Left colon (tissue), 2 donors: ENCODE results near the gene CHST9. TPM values are rescaled to one million over a fixed set of nuclear protein-coding genes. Genes with fewer than 3 reads are reported as not detected.
"Not testable (repeated sequence)": the region's sequence is repeated elsewhere in the genome, so short reads cannot be mapped to it uniquely, and the experiment has no call there.

Experiments used
- ATAC-seq: fragments of 200-7000 bp; cut with Tn5 transposase; one replicate; pipeline ENCODE4 v1.9.1; 2020; ENCODE audit warnings: mild to moderate bottlenecking, moderate library complexity
- DNase-seq, 2 donors: peaks; one replicate each; pipeline ENCODE4 v3.0.0-alpha.2; 2020
- intact Hi-C, 2 donors: fragments of 100-400 bp; cut with DNase I in 1 of 2; cut with micrococcal nuclease in 1 of 2; formaldehyde crosslinking; loops; one replicate each; pipeline versions ENCODE4 v1.11.2 to v1.14.0; 2022; cut with DNase I, micrococcal nuclease
- total RNA-seq, 2 donors: library from RNA; stranded (reverse); fragmentation: NEBNext Ultra II Directional; extraction: Animal tissue kit (Norgen Biotek cat#: 25700); gene quantifications; one replicate each; pipeline ENCODE4 v1.2.1, GENCODE V29; 2021
- donor health status: DM: no; HTN: no; CAD: no.
- donor health status: DM: yes; HTN: yes; CAD: no.

Gene CHST9
- total RNA-seq, 2 donors from 2014 or later = 0.20 TPM; not detected in 1

GRCh38 chr18:26971409-26971808 is 213.7 kb downstream of the CHST9 start:
- intact Hi-C loops = no loop called here
- DNase-seq (no peak), ATAC-seq (no peak)

- intact Hi-C loops = no loop called here
- ATAC-seq (no peak), DNase-seq (no peak)
Observed at GRCh38 chr18:26970637-26971036, 214.5 kb downstream of the CHST9 start.

- DNase-seq = no peak
- intact Hi-C loops = no loop called here
- no peak for ATAC-seq
Observed at GRCh38 chr18:26965206-26965605, 219.9 kb downstream of the CHST9 start.

- intact Hi-C loops = no loop called here
- DNase-seq (no peak), ATAC-seq (no peak)
Observed at GRCh38 chr18:26963292-26963691, 221.8 kb downstream of the CHST9 start.

GRCh38 chr18:26961839-26962238 is 223.3 kb downstream of the CHST9 start:
- no peak for ATAC-seq
- intact Hi-C loops = no loop called here
- no peak for DNase-seq

- ATAC-seq (no peak), DNase-seq (no peak)
- intact Hi-C loops = no loop called here
Observed at GRCh38 chr18:26960911-26961310, 224.2 kb downstream of the CHST9 start.

GRCh38 chr18:26956863-26957262 is 228.2 kb downstream of the CHST9 start:
- intact Hi-C loops = no loop called here
- ATAC-seq (no peak), DNase-seq (no peak)

- no peak for DNase-seq
- ATAC-seq = no peak
- intact Hi-C loops = no loop called here
Observed at GRCh38 chr18:26948703-26949102, 236.4 kb downstream of the CHST9 start.

GRCh38 chr18:26943906-26944305 is 241.2 kb downstream of the CHST9 start:
- DNase-seq (no peak), ATAC-seq (no peak)
- intact Hi-C loops = no loop called here

GRCh38 chr18:26941584-26941983 is 243.5 kb downstream of the CHST9 start:
- intact Hi-C loops = no loop called here
- ATAC-seq = no peak
- DNase-seq = no peak

- ATAC-seq (no peak), DNase-seq (no peak)
- intact Hi-C loops = no loop called here
Observed at GRCh38 chr18:26940744-26941398, 244.2 kb downstream of the CHST9 start.

- ATAC-seq = no peak
- intact Hi-C loops = no loop called here
- DNase-seq = no peak
Observed at GRCh38 chr18:26931659-26932058, 253.4 kb downstream of the CHST9 start.

- DNase-seq (no peak), ATAC-seq (no peak)
- intact Hi-C loops = no loop called here
Observed at GRCh38 chr18:26930630-26931029, 254.5 kb downstream of the CHST9 start.

- intact Hi-C loops = no loop called here
- DNase-seq (no peak), ATAC-seq (no peak)
Observed at GRCh38 chr18:26928670-26929313, 256.3 kb downstream of the CHST9 start.

GRCh38 chr18:26927822-26928221 is 257.3 kb downstream of the CHST9 start:
- intact Hi-C loops, ATAC-seq: not testable (repeated sequence)

GRCh38 chr18:26926066-26926675 is 258.9 kb downstream of the CHST9 start:
- DNase-seq (no peak), ATAC-seq (no peak)
- intact Hi-C loops = no loop called here

More at GRCh38 chr18:26927822-26928221, 257.3 kb downstream of the CHST9 start:
- DNase-seq = not testable (repeated sequence)

GRCh38 chr18:26925313-26925712 is 259.8 kb downstream of the CHST9 start:
- DNase-seq (no peak), ATAC-seq (no peak)
- intact Hi-C loops = no loop called here

GRCh38 chr18:26922313-26922712 is 262.8 kb downstream of the CHST9 start:
- intact Hi-C loops = no loop called here

GRCh38 chr18:26920644-26921043 is 264.5 kb downstream of the CHST9 start:
- no peak for DNase-seq
- intact Hi-C loops = no loop called here
- ATAC-seq = no peak

More at GRCh38 chr18:26922313-26922712, 262.8 kb downstream of the CHST9 start:
- ATAC-seq (no peak), DNase-seq (no peak)

- intact Hi-C loops = no loop called here
- ATAC-seq (no peak), DNase-seq (no peak)
Observed at GRCh38 chr18:26919627-26920026, 265.5 kb downstream of the CHST9 start.
